Measurements from ENCODE around the gene SPEN.

GRCh38 chr1:15803380-15803779 lies 44.1 kb upstream of the SPEN start:
- TF ChIP-seq POLR2A (IDR thresholded peaks at IDR 0.05) (no peak), EP300 (IDR thresholded peaks at IDR 0.05) (no peak), POLR2AphosphoS5 (IDR thresholded peaks at IDR 0.05) (no peak)
- TF ChIP-seq, protein P1, sequence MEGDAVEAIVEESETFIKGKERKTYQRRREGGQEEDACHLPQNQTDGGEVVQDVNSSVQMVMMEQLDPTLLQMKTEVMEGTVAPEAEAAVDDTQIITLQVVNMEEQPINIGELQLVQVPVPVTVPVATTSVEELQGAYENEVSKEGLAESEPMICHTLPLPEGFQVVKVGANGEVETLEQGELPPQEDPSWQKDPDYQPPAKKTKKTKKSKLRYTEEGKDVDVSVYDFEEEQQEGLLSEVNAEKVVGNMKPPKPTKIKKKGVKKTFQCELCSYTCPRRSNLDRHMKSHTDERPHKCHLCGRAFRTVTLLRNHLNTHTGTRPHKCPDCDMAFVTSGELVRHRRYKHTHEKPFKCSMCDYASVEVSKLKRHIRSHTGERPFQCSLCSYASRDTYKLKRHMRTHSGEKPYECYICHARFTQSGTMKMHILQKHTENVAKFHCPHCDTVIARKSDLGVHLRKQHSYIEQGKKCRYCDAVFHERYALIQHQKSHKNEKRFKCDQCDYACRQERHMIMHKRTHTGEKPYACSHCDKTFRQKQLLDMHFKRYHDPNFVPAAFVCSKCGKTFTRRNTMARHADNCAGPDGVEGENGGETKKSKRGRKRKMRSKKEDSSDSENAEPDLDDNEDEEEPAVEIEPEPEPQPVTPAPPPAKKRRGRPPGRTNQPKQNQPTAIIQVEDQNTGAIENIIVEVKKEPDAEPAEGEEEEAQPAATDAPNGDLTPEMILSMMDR (IDR thresholded peaks at IDR 0.05) = no peak
